PC-9 (cell line): ENCODE data around the gene TERT.

ENCODE experiments used
- CTCF ChIP-seq: fragments of 200-600 bp; sonication (generic); conservative IDR thresholded peaks from 2 replicates; pipeline ENCODE4 v1.6.1; 2017; ENCODE audit warnings: mixed run types, antibody characterized with exemption, mild to moderate bottlenecking, moderate library complexity
- EZH2 ChIP-seq: fragments of 200-600 bp; sonication (generic); IDR thresholded peaks from 2 replicates; pipeline ENCODE4 v1.8.0; 2017; ENCODE audit warnings: antibody characterized with exemption, low read depth

GRCh38 chr5:1228120-1228519 lies 66.7 kb downstream of the TERT start:
- no peak for TF ChIP-seq CTCF
- no peak for TF ChIP-seq EZH2
